SK-MEL-5 (cell line): ENCODE measurements around the gene MRFAP1. TPM values are rescaled to one million over a fixed set of nuclear protein-coding genes. Genes with fewer than 3 reads are reported as not detected.

ENCODE experiments used
- DNase-seq: peaks from one replicate; pipeline ENCODE4 v3.0.0-alpha.2; 2016; ENCODE audit warnings: low read depth, low spot score
- in situ Hi-C: cut with HindIII; loops from 2 replicates; pipeline ENCODE4 v1.10.0; 2016; ENCODE audit warnings: low sequenced_read_pairs, high pct_unique_total_duplicates, low pct_unique_long_range_greater_than_20kb
- total RNA-seq: library from RNA; depleted of rRNA; stranded (reverse); fragments of >200 nt; shearing (Covaris generic); gene quantifications from 2 replicates; pipeline ENCODE4 v1.2.3, GENCODE V29; 2014

MRFAP1 gene
- total RNA-seq, 1 experiment from 2014 or later, result 45.0 TPM

DNA sequence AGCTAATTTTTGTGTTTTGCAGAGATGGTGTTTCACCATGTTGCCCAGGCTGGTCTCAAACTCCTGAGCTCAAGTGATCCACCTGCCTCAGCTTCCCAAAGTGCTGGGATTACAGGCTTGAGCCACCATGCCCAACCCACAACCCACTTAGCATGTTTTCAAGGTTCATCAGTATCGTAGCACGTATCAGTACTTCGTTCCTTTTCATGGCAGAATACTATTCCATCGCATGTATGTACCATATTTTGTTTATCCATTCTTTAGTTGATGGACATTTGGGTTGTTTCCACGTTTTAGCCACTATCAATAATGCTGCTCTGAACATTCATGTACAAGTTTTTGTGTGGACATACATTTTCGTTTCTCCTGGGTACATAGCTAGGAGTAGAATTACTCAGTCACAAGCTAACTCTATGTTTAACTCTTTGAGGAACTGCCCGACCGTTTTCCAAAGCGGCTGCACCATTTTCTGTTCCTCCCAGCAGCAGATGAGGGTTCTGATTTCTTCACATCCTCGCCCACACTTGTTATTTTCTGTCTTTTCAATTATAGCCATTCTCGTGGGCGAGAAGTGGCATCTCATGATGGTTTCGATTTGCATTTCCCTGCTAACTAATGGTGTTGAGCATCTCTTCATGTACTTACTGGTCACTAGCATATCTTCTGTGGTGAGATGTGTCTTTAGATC is 33.0 kb upstream of the MRFAP1 start:
- no peak for DNase-seq
- in situ Hi-C loops, result no loop called here

DNA sequence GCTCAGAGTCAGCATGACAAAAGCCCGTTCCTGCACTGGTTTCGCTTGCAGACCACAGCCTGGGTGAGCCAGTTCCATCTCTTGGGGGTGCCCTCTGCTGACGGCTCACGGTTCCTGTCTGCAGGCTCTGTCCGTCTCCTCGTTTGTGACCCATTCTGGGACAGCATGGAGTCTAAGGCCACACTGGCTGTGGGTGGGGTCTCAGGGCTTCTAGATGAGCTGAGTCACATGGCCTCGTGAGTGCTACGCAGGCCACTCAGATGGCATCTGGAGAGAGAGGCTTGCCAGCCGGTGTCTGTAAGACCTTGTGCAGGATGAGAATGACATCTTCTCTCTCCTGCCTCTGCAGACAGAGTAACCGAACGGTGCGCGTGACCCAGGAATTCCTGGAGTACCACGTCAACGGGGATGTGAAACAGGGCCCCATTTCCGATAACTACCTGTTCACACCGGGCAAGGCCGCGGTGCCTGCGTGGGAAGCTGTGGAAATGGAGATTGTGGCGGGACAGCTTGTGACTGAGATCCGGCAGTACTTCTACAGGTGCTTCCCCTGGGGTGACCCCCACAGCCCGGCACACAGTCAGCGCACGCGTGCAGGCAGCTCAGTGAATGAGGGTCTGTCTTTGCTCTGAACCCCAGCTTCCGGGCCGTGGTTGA is 31.6 kb upstream of the MRFAP1 start:
- in situ Hi-C loops, result no loop called here
- DNase-seq, result no peak

DNA sequence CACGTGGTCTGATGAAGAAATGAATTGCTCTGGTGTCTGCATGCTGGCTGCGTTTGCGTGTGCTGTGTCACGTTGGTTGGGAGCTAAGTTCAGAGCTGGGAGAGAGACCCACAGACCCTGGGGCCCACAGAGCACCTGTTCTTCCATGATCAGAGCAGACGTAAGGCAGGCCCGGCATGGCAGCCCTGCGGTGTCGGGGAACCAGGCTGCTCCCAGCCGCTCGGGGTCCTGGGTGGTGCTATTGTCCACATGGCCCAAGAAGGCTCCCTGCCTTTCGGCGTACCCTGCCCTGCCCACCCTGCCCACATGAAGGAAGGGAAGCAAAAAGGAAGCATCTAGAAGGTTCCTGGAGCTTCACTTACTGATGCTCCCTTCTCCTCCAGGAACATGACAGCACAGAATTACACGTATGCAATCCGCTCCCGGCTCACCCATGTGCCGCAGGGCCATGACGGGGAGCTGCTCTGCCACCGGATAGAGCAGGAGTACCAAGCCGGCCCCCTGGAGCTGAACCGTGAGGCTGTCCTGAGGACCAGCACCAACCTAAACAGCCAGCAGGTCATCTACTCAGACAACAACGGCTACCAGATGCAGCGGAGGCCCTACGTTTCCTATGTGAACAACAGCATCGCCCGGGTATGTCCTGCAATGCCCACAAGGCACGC is 30.9 kb upstream of the MRFAP1 start:
- no peak for DNase-seq
- in situ Hi-C loops, result no loop called here

DNA sequence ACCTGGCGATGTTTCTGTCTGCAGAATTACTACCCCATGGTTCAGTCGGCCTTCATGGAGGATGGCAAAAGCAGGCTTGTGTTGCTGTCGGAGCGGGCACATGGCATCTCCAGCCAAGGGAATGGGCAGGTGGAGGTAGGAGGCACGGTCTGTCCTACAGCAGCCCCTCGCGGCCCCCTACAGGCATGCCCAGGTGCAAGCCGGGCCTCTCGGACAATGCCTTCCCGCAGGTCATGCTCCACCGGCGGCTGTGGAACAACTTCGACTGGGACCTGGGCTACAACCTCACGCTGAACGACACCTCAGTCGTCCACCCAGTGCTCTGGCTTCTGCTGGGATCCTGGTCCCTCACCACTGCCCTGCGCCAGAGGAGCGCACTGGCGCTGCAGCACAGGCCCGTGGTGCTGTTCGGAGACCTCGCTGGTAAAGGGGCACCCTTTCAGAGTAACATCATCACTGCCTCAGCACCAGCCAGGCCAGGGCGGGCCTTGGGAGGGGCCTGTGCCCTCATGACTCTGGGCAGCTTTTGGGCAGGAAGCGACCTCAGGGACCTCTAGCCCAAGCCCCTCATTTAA is 29.5 kb upstream of the MRFAP1 start:
- in situ Hi-C loops, result no loop called here
- DNase-seq, result no peak

DNA sequence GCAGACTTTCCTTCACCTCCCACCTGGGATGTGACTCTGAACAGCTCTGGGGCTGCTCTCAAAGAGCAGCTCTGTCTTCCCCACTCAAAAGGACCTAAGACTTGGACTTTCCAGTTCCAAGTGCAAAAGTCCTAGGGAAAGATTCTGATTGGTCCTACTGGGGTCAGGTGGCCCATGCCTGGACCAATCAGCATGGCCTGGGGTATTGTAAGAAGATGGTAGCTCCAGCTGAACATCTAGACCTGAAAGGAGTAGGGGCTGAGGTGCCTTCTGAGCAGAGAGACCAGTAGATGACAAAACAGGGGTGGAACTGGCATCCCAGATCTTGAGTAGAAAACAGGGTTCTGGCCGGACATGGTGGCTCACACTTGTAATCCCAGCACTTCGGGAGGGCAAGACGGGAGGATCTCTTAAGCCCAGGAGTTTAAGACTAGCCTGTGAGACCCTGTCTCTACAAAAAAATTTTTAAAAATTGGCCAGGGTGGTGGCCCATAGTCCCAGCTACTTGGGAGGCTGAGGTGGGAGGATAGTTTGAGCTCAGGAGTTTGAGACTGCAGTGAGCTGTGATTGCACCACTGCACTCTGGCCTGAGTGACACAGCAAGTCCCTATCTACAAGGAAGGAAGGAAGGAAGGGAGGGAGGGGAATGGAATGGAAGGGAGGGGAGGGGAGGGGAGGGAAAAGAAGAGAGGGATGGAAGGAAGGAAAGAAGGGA is 27.4 kb upstream of the MRFAP1 start:
- no peak for DNase-seq
- in situ Hi-C loops, result no loop called here

DNA sequence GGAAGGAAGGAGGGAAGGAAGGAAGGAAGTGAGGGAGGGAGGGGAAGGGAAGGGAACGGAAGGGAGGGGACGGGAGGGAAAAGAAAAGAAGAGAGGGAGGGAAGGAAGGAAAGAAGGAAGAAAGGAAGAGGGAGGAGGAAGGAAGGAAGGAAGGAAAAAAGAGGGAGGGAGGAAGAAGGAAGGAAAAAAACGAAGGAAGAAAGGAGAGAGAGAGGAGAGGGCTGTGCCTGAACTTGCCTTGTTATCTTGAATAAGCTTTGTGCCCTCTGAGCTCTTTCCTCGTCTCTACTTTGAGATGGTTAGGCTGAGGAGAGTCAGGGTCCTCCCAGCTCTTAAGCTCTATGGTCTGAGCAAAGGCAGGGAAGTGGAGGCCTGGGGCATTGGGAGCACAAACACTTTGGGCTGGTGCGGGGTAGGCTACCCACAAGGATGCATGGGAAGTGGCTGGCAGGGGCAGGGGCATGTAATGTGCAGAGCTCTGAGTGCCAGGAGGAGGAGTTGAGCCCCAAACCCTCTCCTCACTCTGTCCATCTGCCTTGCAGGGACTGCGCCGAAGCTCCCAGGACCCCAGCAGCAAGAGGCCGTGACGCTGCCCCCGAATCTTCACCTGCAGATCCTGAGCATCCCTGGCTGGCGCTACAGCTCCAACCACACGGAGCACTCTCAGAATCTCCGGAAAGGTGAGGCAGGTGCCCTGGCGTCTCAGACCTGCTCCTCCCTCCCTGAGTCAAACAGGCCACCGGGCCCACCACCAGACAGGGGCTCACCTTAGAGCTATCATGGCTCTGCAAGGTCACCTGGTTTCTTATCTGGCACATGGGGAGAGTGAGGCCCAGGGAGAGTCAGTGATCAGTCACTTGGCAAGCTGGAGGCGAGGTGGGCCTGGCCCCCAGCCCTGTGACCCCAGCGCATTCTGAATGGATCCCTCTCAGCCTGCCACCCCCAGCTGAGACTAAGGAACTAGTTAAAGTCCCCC is 26.5 kb upstream of the MRFAP1 start:
- in situ Hi-C loops, result no loop called here
- no peak for DNase-seq

DNA sequence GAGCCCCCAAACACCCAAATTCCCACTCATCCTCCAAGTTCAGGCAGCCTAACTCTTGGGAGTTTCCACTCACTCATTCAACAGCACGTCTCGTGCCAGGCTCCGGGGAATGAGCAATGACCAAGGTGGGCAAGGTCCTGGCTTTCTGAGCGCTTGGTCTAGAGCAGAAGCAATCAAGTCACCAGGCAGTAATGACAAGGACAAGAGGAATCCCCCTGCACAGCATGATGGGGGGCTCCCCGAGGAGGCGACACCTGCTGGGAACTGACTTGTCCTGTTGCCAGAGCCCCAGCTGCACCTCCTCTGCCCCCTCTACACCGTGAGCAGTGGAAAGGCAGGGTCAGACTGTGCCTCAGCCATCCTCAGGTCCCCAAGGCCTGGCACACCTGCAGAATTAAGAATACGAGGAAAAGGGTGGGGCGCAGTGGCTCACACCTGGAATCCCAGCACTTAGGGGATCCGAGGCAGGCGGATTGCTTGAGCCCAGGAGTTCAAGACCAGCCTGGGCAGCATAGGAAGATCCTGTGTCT is 25.7 kb upstream of the MRFAP1 start:
- in situ Hi-C loops, result no loop called here
- DNase-seq, result no peak

DNA sequence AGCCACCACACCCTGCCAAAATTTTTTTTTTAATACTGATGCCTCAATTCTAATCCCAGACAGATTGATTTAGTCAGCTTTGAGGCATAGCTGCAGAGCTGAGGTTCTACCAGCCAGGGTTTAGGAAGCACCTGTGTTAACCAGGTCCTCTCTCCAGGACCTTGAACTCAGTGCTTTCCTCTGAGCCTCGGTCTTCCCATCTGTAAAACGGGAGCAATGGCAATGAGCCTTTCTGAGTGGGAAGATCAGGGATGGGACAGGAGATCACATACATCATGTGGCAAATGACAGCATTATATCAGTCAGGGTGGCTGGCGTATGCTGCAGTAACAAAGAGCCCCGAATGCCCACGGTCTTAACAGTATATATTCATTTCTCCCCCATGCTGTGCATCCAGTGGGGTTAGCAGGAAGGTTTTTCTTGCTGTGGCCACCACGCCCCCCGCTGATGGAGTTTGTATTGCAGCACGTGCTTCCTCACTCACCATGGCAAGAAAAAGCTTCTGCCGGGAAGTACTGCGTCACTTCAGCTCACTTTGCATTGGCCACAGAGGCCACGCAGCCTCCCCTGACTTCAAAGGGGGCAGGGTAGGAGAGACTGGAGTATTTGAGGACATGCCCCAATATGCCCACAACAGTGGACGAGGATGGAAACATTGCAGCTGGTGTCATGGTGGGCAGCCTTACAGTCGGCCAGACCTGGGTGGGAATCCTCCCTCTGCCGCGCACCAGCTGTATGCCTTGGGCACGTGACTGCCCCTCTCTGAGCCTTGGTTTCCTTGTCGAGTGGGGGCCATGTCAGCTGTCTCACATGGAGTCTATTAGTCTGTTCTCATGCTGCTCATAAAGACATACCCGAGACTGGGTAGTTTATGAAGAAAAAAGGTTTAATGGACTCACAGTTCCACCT is 24.1 kb upstream of the MRFAP1 start:
- no peak for DNase-seq
- in situ Hi-C loops, result no loop called here

DNA sequence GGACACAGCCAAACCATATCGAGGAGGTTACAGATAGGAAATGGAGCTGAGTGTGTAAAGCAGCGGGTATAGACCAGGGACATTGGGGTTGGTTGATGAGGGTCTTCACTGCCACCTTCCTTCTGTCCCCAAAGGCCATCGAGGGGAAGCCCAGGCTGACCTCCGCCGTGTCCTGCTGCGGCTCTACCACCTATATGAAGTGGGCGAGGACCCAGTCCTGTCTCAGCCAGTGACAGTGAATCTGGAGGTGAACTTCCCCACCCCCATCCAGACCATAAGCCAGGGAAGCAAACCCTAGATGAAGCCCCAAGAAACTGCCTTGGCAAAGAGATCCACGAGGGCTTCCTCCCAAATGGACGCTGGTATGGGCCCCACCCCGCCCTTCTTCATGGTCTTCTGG is 23.2 kb upstream of the MRFAP1 start:
- in situ Hi-C loops, result no loop called here
- no peak for DNase-seq

DNA sequence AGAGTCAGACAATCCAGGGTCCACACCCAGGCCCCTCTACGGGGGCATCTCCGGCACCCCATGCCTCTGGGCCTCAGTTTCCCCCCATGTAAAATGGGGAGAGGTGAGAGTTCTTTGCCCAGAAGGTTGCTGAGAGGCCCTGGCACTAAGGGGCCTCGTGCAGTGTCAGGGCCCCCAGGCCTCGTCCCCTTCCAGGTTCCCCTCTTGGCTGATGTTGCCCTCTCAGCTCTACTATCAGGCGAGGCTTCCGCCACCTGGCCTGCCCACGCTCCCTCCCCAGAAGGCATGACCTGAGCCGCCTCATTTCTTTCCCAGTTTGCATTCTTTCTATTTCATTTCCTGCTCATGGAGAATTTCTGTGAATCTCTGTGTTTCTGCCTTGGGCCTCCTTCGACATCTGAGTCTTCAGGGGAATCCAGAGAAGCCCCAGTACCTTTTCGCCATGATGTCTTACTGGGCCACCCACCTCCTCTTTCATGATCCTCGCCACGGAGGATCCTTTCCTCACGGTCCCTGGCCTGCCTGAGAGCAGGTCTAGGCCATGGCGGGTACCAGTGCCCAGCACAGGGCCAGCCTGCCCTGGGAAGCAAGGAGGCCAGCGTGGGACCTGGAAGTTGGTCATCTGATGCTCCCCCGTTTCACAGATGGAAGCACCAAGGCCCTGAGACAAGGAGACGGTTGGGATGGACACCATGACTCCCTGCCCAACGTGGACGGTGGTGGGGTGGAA is 21.9 kb upstream of the MRFAP1 start:
- DNase-seq, result no peak
- in situ Hi-C loops, result no loop called here

DNA sequence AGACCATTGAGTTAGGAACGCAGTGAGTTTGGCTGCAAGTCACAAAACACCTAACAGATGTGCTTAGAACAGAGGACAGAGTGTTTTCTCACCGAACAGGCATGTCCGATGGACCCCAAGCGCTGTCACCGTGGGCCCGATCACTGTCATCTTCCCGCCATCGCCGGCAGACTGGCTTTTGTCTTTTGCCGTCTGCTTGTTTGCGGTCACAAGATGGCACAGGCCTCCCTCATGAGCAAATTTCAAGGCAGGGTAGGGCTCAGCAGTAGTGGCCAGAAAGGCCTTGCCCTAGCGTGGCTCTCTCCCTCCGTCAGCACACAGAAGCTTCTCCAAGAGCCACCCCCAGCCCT is 21.4 kb upstream of the MRFAP1 start:
- DNase-seq, result no peak
- in situ Hi-C loops, result no loop called here

DNA sequence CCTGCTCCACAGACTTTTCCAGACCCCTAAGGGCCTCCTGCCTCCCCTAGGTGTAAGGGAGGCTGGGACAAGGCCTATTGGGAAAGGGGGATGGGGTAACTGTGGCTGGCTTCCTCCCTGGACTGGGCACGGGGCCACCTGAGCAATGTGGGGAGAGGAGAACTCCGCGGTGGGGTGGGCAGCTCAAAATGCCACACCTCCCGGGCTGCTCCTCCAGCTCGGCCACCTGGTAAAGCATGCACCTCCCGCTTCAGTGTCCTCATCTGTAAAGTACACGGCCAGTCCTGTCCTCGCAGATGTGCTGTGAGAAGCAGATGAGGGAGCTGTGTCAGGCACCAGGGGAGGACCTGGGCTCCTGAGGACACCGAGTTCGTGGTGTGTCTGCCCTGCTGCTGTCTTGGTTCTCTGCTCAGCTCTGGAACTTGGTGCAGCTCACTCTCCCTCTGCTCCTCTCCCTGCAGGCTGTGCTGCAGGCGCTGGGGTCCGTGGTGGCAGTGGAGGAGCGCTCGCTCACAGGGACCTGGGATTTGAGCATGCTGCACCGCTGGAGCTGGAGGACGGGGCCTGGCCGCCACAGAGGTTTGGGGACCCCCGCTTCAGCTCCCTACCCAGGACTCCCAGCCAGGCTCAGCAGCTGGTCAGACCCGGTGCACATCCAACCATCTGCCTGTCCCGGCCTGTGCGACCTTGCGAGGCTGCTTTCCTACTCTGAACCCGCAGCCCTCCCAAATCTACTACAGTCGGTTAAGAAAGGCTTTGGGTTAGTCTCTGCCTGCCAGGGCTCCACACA is 20.8 kb upstream of the MRFAP1 start:
- no peak for DNase-seq
- in situ Hi-C loops, result no loop called here

DNA sequence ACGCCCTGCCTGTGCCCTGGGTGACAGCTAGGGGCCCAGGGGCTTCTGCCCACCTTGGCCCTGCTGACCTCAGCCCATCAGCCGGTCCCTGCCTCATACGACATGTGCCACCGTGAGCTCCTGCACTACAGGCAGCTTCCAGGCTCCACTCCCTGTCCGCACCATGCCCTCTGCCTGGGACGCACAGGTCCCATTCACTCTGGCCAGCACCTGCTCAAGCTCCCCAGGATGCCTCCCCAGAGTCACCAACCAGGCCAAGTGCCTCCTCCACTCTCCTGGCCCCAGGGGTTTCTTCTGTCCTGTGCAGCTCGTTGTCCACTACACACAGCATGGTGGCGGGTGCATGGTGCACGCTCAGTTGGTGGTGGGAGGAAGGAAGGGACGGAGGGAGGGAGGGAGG is 20.2 kb upstream of the MRFAP1 start:
- in situ Hi-C loops, result no loop called here
- DNase-seq, result no peak

DNA sequence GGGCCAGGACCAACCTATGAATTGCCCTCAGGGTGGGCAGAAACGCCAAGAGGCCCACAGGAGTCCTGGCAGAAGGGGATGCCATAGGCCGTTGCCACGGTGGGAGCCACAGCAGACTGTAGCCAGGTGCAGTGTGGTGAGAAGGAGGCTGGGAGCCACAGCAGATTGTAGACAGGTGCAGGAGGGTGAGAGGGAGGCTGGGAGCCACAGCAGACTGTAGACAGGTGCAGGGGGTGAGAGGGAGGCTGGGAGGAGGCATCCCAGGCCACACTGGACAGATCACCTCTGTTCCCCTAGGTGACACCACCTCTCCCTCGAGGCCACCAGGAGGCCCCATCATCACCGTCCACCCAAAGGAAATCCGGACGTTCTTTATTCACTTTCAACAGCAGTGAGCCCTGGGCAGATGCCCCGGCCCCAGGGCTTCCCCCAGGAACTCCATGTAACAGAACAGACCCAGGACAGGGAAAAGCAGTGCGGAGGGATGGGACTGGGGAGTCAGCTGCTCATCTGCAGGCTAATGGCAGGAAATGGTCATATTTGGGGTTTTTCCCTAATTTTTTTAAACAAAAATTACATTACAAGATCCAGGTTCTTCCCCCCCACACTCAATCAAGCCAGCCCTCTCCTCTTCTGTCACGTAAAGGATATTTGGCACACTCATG is 19.5 kb upstream of the MRFAP1 start:
- no peak for DNase-seq
- in situ Hi-C loops, result no loop called here
